Body of pancreas (tissue), 4 donors: ENCODE measurements around the gene EFNB1.

Experiments
- CTCF ChIP-seq, 7 experiments: fragments of 450-650 bp in 4 of 7; fragments of 200-600 bp in 3 of 7; sonication (generic) in 3 of 7; IDR thresholded peaks; one replicate each; pipeline ENCODE4 v1.5.1; 2016 to 2019; ENCODE audit warnings: antibody characterized with exemption in 7 of 7
- POLR2A ChIP-seq, 3 donors: fragments of 450-650 bp; IDR thresholded peaks; one replicate each; pipeline ENCODE4 v1.6.1; 2016; ENCODE audit warnings: antibody characterized with exemption in 3 of 3, mild to moderate bottlenecking in 2 of 3

GRCh38 chrX:68829582-68830418 is 979 bp downstream of the EFNB1 start:
- TF ChIP-seq CTCF (IDR thresholded peaks at IDR 0.05) = no peak
- TF ChIP-seq POLR2A (IDR thresholded peaks at IDR 0.05) = no peak
